H9 (cell line): ENCODE data around the gene IGF2BP2. TPM values are rescaled to one million over a fixed set of nuclear protein-coding genes. Genes with fewer than 3 reads are reported as not detected.

Experiments used
- DNase-seq: peaks from one replicate; pipeline ENCODE4 v3.0.0-alpha.2; 2017
- H2AFZ ChIP-seq: one replicate; pipeline ENCODE4 v1.6.1; 2013; ENCODE audit warnings: mild to moderate bottlenecking, low read length, control low read depth, moderate library complexity
- H2AK5ac ChIP-seq: 2 replicates; pipeline ENCODE4 v1.6.1; 2013; ENCODE audit warnings: low read length, control low read depth, mixed read lengths; ENCODE audit not compliant: insufficient read length
- H2BK120ac ChIP-seq: one replicate; pipeline ENCODE4 v1.6.1; 2013; ENCODE audit warnings: low read depth, mild to moderate bottlenecking, low read length, control low read depth, inconsistent platforms; ENCODE audit not compliant: poor library complexity, severe bottlenecking
- H2BK12ac ChIP-seq: 2 replicates; pipeline ENCODE4 v1.6.1; 2013; ENCODE audit warnings: low read length, control low read depth, mixed read lengths, low read depth; ENCODE audit not compliant: insufficient read length
- H2BK15ac ChIP-seq: 2 replicates; pipeline ENCODE4 v1.6.1; 2013; ENCODE audit warnings: low read depth, low read length, control low read depth
- H2BK20ac ChIP-seq: one replicate; pipeline ENCODE4 v1.6.1; 2013; ENCODE audit warnings: low read depth, mild to moderate bottlenecking, low read length, control low read depth, inconsistent platforms; ENCODE audit not compliant: poor library complexity, severe bottlenecking
- H2BK5ac ChIP-seq: 2 replicates; pipeline ENCODE4 v1.6.1; 2013; ENCODE audit warnings: low read length, control low read depth, mixed read lengths; ENCODE audit not compliant: insufficient read length
- H3K14ac ChIP-seq: 2 replicates; pipeline ENCODE4 v1.6.1; 2013; ENCODE audit warnings: low read length, control low read depth; ENCODE audit not compliant: insufficient read depth
- H3K18ac ChIP-seq: 2 replicates; pipeline ENCODE4 v1.6.1; 2013; ENCODE audit warnings: low read depth, mild to moderate bottlenecking, mixed read lengths, low read length, control low read depth; ENCODE audit not compliant: insufficient read length
- H3K23ac ChIP-seq: 2 replicates; pipeline ENCODE4 v1.6.1; 2013; ENCODE audit warnings: low read length, control low read depth, mixed read lengths, low read depth; ENCODE audit not compliant: insufficient read length
- H3K23me2 ChIP-seq: 2 replicates; pipeline ENCODE4 v1.6.1; 2013; ENCODE audit warnings: low read depth, mild to moderate bottlenecking, mixed read lengths, low read length, control low read depth; ENCODE audit not compliant: insufficient read length, poor library complexity, severe bottlenecking
- H3K27ac ChIP-seq: 2 replicates; pipeline ENCODE4 v1.5.1; 2013; ENCODE audit warnings: low read length, control low read depth, mixed read lengths, low read depth; ENCODE audit not compliant: insufficient read length
- H3K27me3 ChIP-seq: 2 replicates; pipeline ENCODE4 v1.6.1; 2013; ENCODE audit warnings: low read length, control low read depth, inconsistent platforms; ENCODE audit not compliant: insufficient read depth
- H3K4ac ChIP-seq: 2 replicates; pipeline ENCODE4 v1.6.1; 2013; ENCODE audit warnings: low read depth, mild to moderate bottlenecking, control low read depth, inconsistent platforms, low read length, moderate library complexity
- H3K4me1 ChIP-seq: 2 replicates; pipeline ENCODE4 v1.6.1; 2013; ENCODE audit warnings: low read length, control low read depth, inconsistent platforms; ENCODE audit not compliant: insufficient read depth
- H3K4me2 ChIP-seq: 2 replicates; pipeline ENCODE4 v1.6.1; 2013; ENCODE audit warnings: low read length, control low read depth, mixed read lengths; ENCODE audit not compliant: insufficient read length, insufficient read depth
- H3K56ac ChIP-seq: 2 replicates; pipeline ENCODE4 v1.6.1; 2013; ENCODE audit warnings: low read depth, mild to moderate bottlenecking, mixed read lengths, low read length, control low read depth; ENCODE audit not compliant: insufficient read length
- H3K79me1 ChIP-seq: 2 replicates; pipeline ENCODE4 v1.6.1; 2013; ENCODE audit warnings: low read depth, mild to moderate bottlenecking, moderate library complexity, low read length, control low read depth, inconsistent platforms; ENCODE audit not compliant: insufficient read depth, poor library complexity, severe bottlenecking
- H3K79me2 ChIP-seq: 2 replicates; pipeline ENCODE4 v1.6.1; 2013; ENCODE audit warnings: low read length, control low read depth, inconsistent platforms; ENCODE audit not compliant: insufficient read depth
- H3K9ac ChIP-seq: 2 replicates; pipeline ENCODE4 v1.6.1; 2013; ENCODE audit warnings: low read length, control low read depth, mixed read lengths; ENCODE audit not compliant: insufficient read length; ENCODE audit errors: extremely low read depth
- H3K9me3 ChIP-seq: one replicate; pipeline ENCODE4 v1.6.1; 2013; ENCODE audit warnings: low read depth, low read length, inconsistent platforms; ENCODE audit not compliant: control insufficient read depth
- H3T11ph ChIP-seq: one replicate; pipeline ENCODE4 v1.6.1; 2013; ENCODE audit warnings: mild to moderate bottlenecking, low read length, control low read depth, inconsistent platforms
- H4K20me1 ChIP-seq: one replicate; pipeline ENCODE4 v1.6.1; 2013; ENCODE audit not compliant: control insufficient read depth, insufficient read length, insufficient read depth
- H4K5ac ChIP-seq: 2 replicates; pipeline ENCODE4 v1.6.1; 2013; ENCODE audit warnings: low read depth, mild to moderate bottlenecking, mixed read lengths, low read length, control low read depth; ENCODE audit not compliant: insufficient read length
- H4K8ac ChIP-seq: replicated peaks from 2 replicates; pipeline ENCODE4 v1.6.1; 2013; ENCODE audit warnings: low read length, control low read depth, mixed read lengths, low read depth; ENCODE audit not compliant: insufficient read length
- H4K91ac ChIP-seq: 2 replicates; pipeline ENCODE4 v1.6.1; 2013; ENCODE audit warnings: low read depth, mild to moderate bottlenecking, moderate library complexity, mixed read lengths, low read length, control low read depth; ENCODE audit not compliant: insufficient read length
- H3K27ac Mint-ChIP-seq, 3 experiments: 2 replicates in 2 of 3; 3 replicates in 1 of 3; pipeline ENCODE4 v1.8.0; 2020 to 2021; ENCODE audit warnings: mixed read lengths in 3 of 3, mild to moderate bottlenecking in 1 of 3, moderate library complexity in 1 of 3
- H3K27me3 Mint-ChIP-seq: 2 replicates; pipeline ENCODE4 v1.8.0; 2021; ENCODE audit warnings: low read depth, mild to moderate bottlenecking, moderate library complexity, mixed read lengths
- H3K36me3 Mint-ChIP-seq, 3 experiments: 2 replicates in 2 of 3; 3 replicates in 1 of 3; pipeline ENCODE4 v1.8.0; 2020 to 2021; ENCODE audit warnings: low read depth in 3 of 3, mixed read lengths in 3 of 3; ENCODE audit not compliant: insufficient read depth in 1 of 3
- H3K4me1 Mint-ChIP-seq, 2 experiments: 2 replicates each; pipeline ENCODE4 v1.8.0; 2020; ENCODE audit warnings: mixed read lengths in 2 of 2
- H3K4me3 Mint-ChIP-seq, 2 experiments: 2 replicates in 1 of 2; 3 replicates in 1 of 2; pipeline ENCODE4 v1.8.0; 2020 to 2021; ENCODE audit warnings: mild to moderate bottlenecking in 2 of 2, mixed read lengths in 2 of 2, moderate library complexity in 1 of 2
- H3K9me3 Mint-ChIP-seq, 2 experiments: 2 replicates in 1 of 2; 3 replicates in 1 of 2; pipeline ENCODE4 v1.8.0; 2020; ENCODE audit warnings: mild to moderate bottlenecking in 2 of 2, mixed read lengths in 2 of 2, moderate library complexity in 1 of 2
- WGBS: extraction: QIAGEN DNeasy Blood & Tissue Kit; methylation state at CpG from one replicate; pipeline ENCODE4 v1.1.7; 2013; ENCODE audit warnings: missing lambda C conversion rate, low lambda C conversion rate, mixed read lengths; ENCODE audit not compliant: insufficient read length; ENCODE audit errors: extremely low coverage; 5-methylcytosine and 5-hydroxymethylcytosine counted together
- total RNA-seq: library from RNA; stranded (reverse); gene quantifications from 2 replicates; pipeline ENCODE4 v1.2.1, GENCODE V29; 2021
- TF ChIP-seq, protein P1 (sequence below): fragments of 200-600 bp; sonication (generic); conservative IDR thresholded peaks from 3 replicates; pipeline ENCODE4 v1.8.0; 2021; ENCODE audit warnings: antibody characterized with exemption, mild to moderate bottlenecking

IGF2BP2 gene
- total RNA-seq, 1 experiment from 2014 or later = 130 TPM

DNA sequence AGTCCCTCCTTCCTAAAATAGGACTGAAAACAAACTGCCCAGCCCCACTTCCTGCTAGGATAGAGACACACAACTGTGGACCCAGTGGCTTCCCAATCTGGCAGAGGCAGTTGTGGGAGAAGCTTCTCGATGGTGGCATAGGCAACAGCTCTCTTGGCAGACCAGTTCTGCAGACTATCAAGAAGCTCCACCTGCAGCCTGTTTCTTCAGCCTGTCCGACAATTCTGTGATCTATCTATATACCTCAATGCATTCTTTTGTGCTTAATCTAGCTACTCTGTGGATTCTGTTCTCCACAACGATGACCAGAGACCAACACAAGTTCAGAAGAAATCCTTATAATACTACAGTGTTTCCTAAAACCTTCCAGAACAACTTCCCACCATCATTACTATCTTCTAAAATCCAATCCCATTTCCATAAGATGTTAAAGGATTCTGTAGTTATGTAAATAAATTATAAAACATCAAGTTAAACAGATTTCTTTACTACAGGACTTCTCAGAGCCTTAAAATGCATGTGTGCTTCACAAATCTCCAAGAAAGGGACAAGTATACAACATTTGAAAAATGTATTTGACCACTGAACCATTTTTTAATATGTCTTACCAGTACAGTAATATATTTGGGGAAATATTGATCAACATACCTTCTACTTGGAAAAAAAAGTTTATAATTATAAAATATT lies 57.7 kb downstream of the IGF2BP2 start:
- no peak overlapping the region for H2AK5ac ChIP-seq
- no peak overlapping the region for H4K5ac ChIP-seq
- peaks cover 14% of the 10 kb centered on the region for H3K79me1 ChIP-seq
- no peak overlapping the region for H3K14ac ChIP-seq
- no peak overlapping the region for H2BK5ac ChIP-seq
- DNase-seq = no peak
- H3K23me2 ChIP-seq = no peaks in the 10 kb centered on the region
- no peak overlapping the region for H2BK20ac ChIP-seq
- H3K23ac ChIP-seq = no peak overlapping the region
- H3K4ac ChIP-seq = no peak overlapping the region
- H2AFZ ChIP-seq = no peak overlapping the region
- Mint-ChIP-seq H3K4me1 (peaks cover 52 to 60% of the 10 kb centered on the region in 2 experiments), H3K27me3 (no peaks in the 10 kb centered on the region), H3K4me3 (no peak overlapping the region), H3K36me3 (no peaks in the 10 kb centered on the region), H3K27ac (no peak overlapping the region), H3K9me3 (no peaks in the 10 kb centered on the region)
- no peak overlapping the region for H3K18ac ChIP-seq
- no peak overlapping the region for H3K56ac ChIP-seq
- H3K79me2 ChIP-seq = peaks cover 31% of the 10 kb centered on the region; the same call in 1 of the 2 replicates
- H2BK120ac ChIP-seq = no peak overlapping the region
- H3T11ph ChIP-seq = no peak overlapping the region
- no CpG with 5 or more reads among the region's 3 CpGs for WGBS
- TF ChIP-seq, protein P1, sequence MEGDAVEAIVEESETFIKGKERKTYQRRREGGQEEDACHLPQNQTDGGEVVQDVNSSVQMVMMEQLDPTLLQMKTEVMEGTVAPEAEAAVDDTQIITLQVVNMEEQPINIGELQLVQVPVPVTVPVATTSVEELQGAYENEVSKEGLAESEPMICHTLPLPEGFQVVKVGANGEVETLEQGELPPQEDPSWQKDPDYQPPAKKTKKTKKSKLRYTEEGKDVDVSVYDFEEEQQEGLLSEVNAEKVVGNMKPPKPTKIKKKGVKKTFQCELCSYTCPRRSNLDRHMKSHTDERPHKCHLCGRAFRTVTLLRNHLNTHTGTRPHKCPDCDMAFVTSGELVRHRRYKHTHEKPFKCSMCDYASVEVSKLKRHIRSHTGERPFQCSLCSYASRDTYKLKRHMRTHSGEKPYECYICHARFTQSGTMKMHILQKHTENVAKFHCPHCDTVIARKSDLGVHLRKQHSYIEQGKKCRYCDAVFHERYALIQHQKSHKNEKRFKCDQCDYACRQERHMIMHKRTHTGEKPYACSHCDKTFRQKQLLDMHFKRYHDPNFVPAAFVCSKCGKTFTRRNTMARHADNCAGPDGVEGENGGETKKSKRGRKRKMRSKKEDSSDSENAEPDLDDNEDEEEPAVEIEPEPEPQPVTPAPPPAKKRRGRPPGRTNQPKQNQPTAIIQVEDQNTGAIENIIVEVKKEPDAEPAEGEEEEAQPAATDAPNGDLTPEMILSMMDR = no peak
- no peak overlapping the region for H2BK15ac ChIP-seq
- peaks cover 3% of the 10 kb centered on the region for H4K20me1 ChIP-seq
- H3K4me1 ChIP-seq = peaks cover 5% of the 10 kb centered on the region; the same call in 1 of the 2 replicates
- H4K91ac ChIP-seq = no peak overlapping the region
- H3K9me3 ChIP-seq = no peaks in the 10 kb centered on the region
- H3K9ac ChIP-seq = no peak overlapping the region
- H3K27ac ChIP-seq = no peak overlapping the region
- no peak overlapping the region for H3K4me2 ChIP-seq
- H4K8ac ChIP-seq = no peak overlapping the region
- no peak overlapping the region for H2BK12ac ChIP-seq
- no peaks in the 10 kb centered on the region for H3K27me3 ChIP-seq
